HG03175 (cell line): Measurements from ENCODE around the gene PALLD.

Experiments used
- ATAC-seq: cut with Tn5 transposase; IDR thresholded peaks from one replicate; pipeline ENCODE4 v1.9.1; 2021; ENCODE audit warnings: mild to moderate bottlenecking, moderate library complexity; ENCODE audit not compliant: unreplicated experiment

PALLD gene

GRCh38 chr4:168585168-168586091, 88.6 kb downstream of the PALLD start:
- peak; percentile 78 for ATAC-seq

GRCh38 chr4:168586926-168587325, 90.1 kb downstream of the PALLD start:
- ATAC-seq = no peak

GRCh38 chr4:168587411-168588125, 90.7 kb downstream of the PALLD start:
- no peak for ATAC-seq

- no peak for ATAC-seq
Observed at GRCh38 chr4:168588916-168589531, 92.2 kb downstream of the PALLD start.

- ATAC-seq = no peak
Observed at GRCh38 chr4:168592676-168593075, 95.8 kb downstream of the PALLD start.

GRCh38 chr4:168593399-168593798, 96.5 kb downstream of the PALLD start:
- no peak for ATAC-seq

- ATAC-seq = no peak
Observed at GRCh38 chr4:168594121-168594520, 97.3 kb downstream of the PALLD start.

- no peak for ATAC-seq
Observed at GRCh38 chr4:168598191-168598590, 101.3 kb downstream of the PALLD start.

- ATAC-seq = no peak
Observed at GRCh38 chr4:168600796-168601583, 104.1 kb downstream of the PALLD start.

- ATAC-seq = no peak
Observed at GRCh38 chr4:168601899-168602298, 105.0 kb downstream of the PALLD start.

- ATAC-seq = no peak
Observed at GRCh38 chr4:168604496-168605373, 107.9 kb downstream of the PALLD start.

- no peak for ATAC-seq
Observed at GRCh38 chr4:168605411-168605810, 108.6 kb downstream of the PALLD start.

GRCh38 chr4:168607215-168607614, 110.4 kb downstream of the PALLD start:
- no peak for ATAC-seq

GRCh38 chr4:168608771-168609170, 111.9 kb downstream of the PALLD start:
- no peak for ATAC-seq

- ATAC-seq = no peak
Observed at GRCh38 chr4:168609369-168609768, 112.5 kb downstream of the PALLD start.

GRCh38 chr4:168610911-168611530, 114.2 kb downstream of the PALLD start:
- no peak for ATAC-seq

- ATAC-seq = no peak
Observed at GRCh38 chr4:168612450-168613135, 115.7 kb downstream of the PALLD start.

GRCh38 chr4:168613869-168614268, 117.0 kb downstream of the PALLD start:
- ATAC-seq = no peak
